ENCODE measurements around the gene TNKS1BP1. TPM values are rescaled to one million over a fixed set of nuclear protein-coding genes. Genes with fewer than 3 reads are reported as not detected.

TNKS1BP1 gene
- total and polyA plus RNA-seq, 2 of the 8 experiments (the other 6 are each of a cell fraction or from before 2014, with no cell fraction given), result 50.0 to 122 TPM

DNA sequence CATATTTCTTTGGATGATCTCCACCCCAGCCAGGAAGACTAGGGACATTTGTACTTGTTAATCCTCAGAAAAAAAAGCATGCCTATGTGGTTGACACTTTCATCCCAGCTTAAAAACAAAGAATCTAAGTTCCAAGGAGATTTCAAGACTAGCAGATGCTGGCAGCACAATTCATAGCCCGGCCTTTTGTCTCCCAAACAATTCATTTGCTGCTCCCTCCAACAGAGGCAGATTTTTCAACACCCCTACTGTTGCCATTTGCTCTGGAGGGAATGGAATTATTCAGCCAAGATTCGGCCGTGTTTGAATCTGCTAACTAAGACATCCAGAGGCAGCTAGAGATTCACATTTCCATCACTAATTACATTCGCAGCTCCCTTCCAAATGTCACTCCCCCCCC lies 28.7 kb upstream of the TNKS1BP1 start (continued):
- TF ChIP-seq, protein P1, sequence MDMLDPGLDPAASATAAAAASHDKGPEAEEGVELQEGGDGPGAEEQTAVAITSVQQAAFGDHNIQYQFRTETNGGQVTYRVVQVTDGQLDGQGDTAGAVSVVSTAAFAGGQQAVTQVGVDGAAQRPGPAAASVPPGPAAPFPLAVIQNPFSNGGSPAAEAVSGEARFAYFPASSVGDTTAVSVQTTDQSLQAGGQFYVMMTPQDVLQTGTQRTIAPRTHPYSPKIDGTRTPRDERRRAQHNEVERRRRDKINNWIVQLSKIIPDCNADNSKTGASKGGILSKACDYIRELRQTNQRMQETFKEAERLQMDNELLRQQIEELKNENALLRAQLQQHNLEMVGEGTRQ (IDR thresholded peaks at IDR 0.05; ENCODE audit: low read length), result no peak
